Measurements from ENCODE around the gene FARP1. TPM values are rescaled to one million over a fixed set of nuclear protein-coding genes. Genes with fewer than 3 reads are reported as not detected.
A peak's percentile ranks its signal among the peaks of the same experiment; 100 is the strongest.

FARP1 gene
- total RNA-seq, 1 experiment from 2014 or later: 33.0 TPM

GRCh38 chr13:98307463-98308085 is 164.7 kb downstream of the FARP1 start:
- in situ Hi-C loops (cut with HindIII; ENCODE audit: low pct_unique_long_range_greater_than_20kb, low sequenced_read_pairs): no loop called here
- DNase-seq (ENCODE audit: low read depth): no peak

DNA sequence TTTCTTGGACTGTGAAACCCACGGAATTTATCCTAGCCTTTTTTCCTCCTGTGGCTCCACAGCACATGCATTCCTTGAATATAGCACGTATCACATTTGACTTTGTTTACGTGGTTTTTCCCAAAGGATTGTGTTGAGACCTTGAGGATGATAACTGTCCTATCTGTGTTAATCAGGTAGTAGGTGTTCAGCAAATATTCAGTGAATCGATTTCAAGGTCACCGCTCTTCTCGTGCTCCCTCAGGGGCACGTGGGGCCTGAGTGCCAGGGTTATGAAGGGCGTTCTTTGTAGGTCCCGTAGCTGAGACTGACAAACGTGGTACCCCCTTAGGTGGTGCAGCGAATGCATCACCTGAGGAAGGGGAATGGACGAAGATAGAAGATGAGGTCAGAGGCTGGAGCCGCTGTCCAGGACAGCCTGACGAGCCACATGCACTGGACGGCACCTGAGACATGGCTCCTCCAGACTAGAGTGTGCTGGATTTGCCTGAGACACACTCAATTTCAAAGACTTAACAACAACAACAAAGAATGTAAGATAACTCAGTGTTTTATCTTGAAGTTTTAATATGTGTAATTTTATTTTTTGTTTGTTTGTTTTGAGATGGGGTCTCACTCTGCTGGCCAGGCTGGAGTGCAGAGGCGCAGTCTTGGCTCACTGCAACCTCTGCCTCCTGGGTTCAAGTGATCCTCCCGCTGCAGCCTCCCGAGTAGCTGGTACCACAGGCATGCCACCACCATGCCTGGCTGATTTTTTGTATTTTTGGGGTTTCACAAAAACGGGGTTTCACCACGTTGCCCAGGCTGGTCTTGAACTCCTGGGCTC is 165.4 kb downstream of the FARP1 start:
- DNase-seq (ENCODE audit: low read depth): no peak
- in situ Hi-C loops (cut with HindIII; ENCODE audit: low pct_unique_long_range_greater_than_20kb, low sequenced_read_pairs): no loop called here

- in situ Hi-C loops (cut with HindIII; ENCODE audit: low pct_unique_long_range_greater_than_20kb, low sequenced_read_pairs): no loop called here
These were observed 166.9 kb downstream of the FARP1 start for GRCh38 chr13:98309569-98310335.

GRCh38 chr13:98310485-98311199 is 167.7 kb downstream of the FARP1 start:
- peak; percentile 14 for DNase-seq (ENCODE audit: low read depth)
- in situ Hi-C loops (cut with HindIII; ENCODE audit: low pct_unique_long_range_greater_than_20kb, low sequenced_read_pairs): no loop called here

More at GRCh38 chr13:98309569-98310335, 166.9 kb downstream of the FARP1 start:
- no peak for DNase-seq (ENCODE audit: low read depth)

- DNase-seq (ENCODE audit: low read depth): peak; percentile 50
- in situ Hi-C loops (cut with HindIII; ENCODE audit: low pct_unique_long_range_greater_than_20kb, low sequenced_read_pairs): no loop called here
These were observed 168.3 kb downstream of the FARP1 start for GRCh38 chr13:98311200-98311548.

GRCh38 chr13:98312606-98313005 is 169.7 kb downstream of the FARP1 start:
- no peak for DNase-seq (ENCODE audit: low read depth)
- in situ Hi-C loops (cut with HindIII; ENCODE audit: low pct_unique_long_range_greater_than_20kb, low sequenced_read_pairs): no loop called here

DNA sequence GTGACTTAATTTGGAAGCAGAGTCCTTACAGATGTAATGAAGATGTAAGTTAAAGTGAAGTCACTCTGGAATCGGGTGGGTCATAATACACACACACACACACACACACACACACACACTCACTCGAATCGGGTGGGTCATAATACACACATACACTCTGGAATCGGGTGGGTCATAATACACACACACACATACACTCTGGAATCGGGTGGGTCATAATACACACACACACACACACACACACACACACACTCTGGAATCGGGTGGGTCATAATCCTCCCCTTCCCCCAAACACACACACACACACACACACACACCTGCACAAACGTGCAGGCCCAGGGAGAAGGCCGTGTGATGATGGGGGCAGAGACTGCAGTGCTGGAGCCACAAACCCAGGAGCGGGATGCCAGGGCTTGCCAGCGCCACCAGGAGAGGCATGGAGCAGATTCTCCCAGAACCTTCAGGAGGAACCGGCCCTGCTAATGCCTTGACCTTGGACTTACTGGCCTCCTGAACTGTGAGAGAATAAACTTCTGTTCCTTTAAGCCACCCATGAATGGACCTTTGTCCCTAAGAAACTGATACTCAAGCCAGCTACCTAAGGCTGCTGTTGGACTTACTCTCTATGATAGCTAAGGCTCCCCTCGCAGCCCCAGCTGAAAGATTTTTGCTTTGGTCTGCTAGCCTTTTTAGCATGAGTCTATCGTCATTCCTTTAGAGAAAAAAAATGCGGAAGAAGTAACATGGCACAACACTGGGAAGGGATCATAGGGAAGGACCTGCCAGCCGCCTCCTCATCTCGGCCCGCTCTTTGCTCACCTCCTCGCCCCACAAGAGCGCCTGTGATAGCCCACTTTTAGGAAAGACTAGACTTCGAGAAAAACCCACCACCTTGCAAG is 170.4 kb downstream of the FARP1 start:
- DNase-seq (ENCODE audit: low read depth): no peak

GRCh38 chr13:98313922-98314292 is 171.0 kb downstream of the FARP1 start:
- in situ Hi-C loops (cut with HindIII; ENCODE audit: low pct_unique_long_range_greater_than_20kb, low sequenced_read_pairs): no loop called here
- no peak for DNase-seq (ENCODE audit: low read depth)

More for the DNA sequence above, 170.4 kb downstream of the FARP1 start:
- in situ Hi-C loops (cut with HindIII; ENCODE audit: low pct_unique_long_range_greater_than_20kb, low sequenced_read_pairs): no loop called here

- in situ Hi-C loops (cut with HindIII; ENCODE audit: low pct_unique_long_range_greater_than_20kb, low sequenced_read_pairs): no loop called here
- DNase-seq (ENCODE audit: low read depth): no peak
These were observed 172.6 kb downstream of the FARP1 start for GRCh38 chr13:98315466-98315865.

DNA sequence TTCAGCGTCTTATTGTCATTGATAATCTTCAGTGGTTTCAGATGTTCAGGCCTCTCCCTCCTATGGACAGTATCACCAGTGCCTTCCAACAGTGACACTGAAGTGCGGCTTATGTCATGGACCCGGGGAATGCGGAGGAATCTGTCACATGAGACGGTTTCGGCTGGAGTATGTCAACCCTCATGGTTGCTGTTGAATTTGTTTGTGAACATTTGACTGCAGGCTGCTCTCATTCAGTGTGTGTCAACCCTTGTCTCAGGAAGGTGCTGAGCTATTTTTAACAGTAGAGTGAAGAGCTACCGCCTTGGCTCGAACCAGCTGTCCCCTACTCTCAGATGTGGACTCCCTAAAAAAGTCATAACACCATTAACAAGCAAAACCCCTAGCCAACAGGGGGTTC is 173.0 kb downstream of the FARP1 start:
- in situ Hi-C loops (cut with HindIII; ENCODE audit: low pct_unique_long_range_greater_than_20kb, low sequenced_read_pairs): no loop called here
- DNase-seq (ENCODE audit: low read depth): no peak

- in situ Hi-C loops (cut with HindIII; ENCODE audit: low pct_unique_long_range_greater_than_20kb, low sequenced_read_pairs): no loop called here
These were observed 174.8 kb downstream of the FARP1 start for GRCh38 chr13:98317573-98318171.

DNA sequence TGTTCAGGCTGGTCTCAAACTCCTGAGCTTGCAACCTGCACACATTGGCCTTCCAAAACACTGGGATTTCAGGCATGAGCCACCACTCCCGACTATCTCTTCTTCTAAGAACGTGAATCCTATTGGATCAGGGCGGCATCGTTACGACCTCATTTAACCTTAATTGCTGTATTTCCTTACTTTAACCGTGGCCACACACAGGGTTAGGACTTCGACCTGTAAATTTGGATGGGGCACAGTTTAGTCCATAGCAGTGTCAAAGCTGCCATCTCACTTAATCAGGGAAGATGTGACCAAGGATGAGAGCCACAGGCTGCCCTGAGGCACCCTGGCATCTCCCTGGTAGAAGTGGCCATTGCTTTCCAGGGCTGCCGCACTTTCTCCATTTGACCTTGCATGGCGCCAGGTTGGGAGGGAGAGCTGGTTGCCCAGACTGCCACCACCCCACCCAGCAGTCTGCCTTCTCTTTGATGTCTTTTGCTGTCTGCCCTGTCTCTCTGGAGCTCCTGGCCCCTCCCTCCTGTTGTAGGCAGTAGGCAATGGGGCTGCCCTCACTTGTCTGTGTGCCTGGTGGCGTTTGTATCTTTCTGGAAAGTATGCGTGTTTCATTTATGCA is 175.5 kb downstream of the FARP1 start:
- no peak for DNase-seq (ENCODE audit: low read depth)
- in situ Hi-C loops (cut with HindIII; ENCODE audit: low pct_unique_long_range_greater_than_20kb, low sequenced_read_pairs): no loop called here

More at GRCh38 chr13:98317573-98318171, 174.8 kb downstream of the FARP1 start:
- DNase-seq (ENCODE audit: low read depth): no peak

- DNase-seq (ENCODE audit: low read depth): no peak
- in situ Hi-C loops (cut with HindIII; ENCODE audit: low pct_unique_long_range_greater_than_20kb, low sequenced_read_pairs): no loop called here
These were observed 177.7 kb downstream of the FARP1 start for GRCh38 chr13:98320561-98321105.

DNA sequence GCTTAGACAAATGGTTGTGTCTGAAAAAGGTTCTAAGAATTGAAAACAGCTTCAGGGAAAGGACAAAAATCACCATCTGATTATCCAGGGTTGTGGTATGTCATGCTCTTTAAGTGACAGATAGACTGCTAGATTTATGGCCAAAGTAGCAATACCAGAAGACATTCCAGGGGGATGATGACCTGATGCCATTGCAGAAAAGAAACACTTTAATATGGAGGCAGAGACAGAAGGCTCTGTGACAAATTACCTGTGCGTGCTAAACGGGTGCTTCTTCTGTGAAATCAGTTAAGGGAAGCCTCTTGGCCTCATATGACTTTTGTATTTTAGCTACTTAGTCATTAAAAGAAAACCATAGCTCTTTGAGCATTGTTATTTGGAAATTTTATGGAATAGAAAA is 178.5 kb downstream of the FARP1 start:
- in situ Hi-C loops (cut with HindIII; ENCODE audit: low pct_unique_long_range_greater_than_20kb, low sequenced_read_pairs): no loop called here
- DNase-seq (ENCODE audit: low read depth): no peak

DNA sequence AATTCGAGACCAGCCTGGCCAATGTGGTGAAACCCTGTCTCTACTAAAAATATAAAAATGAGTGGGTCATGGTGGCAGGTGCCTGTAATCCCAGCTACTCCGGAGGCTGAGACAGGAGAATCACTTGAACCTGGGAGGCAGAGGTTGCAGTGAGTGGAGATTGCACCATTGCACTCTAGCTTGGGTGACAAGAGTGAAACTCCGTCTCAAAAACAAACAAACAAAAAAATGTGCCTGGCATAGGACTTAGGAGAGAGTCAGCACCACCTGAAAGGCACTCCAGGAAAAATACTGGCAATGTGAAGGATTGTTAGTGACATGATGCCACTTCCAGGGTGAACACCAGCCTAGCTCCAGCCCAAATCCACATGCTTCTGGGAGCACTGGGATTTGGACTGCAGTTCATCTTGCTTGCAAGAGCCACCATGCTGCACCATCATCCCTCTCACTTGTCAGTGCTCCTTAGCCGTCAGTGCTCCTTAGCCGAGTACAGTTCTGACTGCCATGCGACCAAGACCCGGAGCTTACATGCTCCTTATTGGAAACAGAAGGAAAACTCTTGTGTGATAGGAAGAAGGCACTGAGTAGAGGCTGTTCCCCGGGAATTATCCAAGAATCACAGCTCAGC is 179.3 kb downstream of the FARP1 start:
- in situ Hi-C loops (cut with HindIII; ENCODE audit: low pct_unique_long_range_greater_than_20kb, low sequenced_read_pairs): no loop called here
- DNase-seq (ENCODE audit: low read depth): no peak

GRCh38 chr13:98324105-98324504 is 181.2 kb downstream of the FARP1 start:
- DNase-seq (ENCODE audit: low read depth): no peak
- in situ Hi-C loops (cut with HindIII; ENCODE audit: low pct_unique_long_range_greater_than_20kb, low sequenced_read_pairs): no loop called here

Data from Caki2 (cell line).